IMR-90 (cell line): ENCODE results near the gene ERN1. TPM values are rescaled to one million over a fixed set of nuclear protein-coding genes. Genes with fewer than 3 reads are reported as not detected.

ENCODE experiments used
- ATAC-seq: fragments of 200-7000 bp; cut with Tn5 transposase; 2 replicates; pipeline ENCODE4 v1.9.1; 2020; ENCODE audit warnings: low read depth, mild to moderate bottlenecking, moderate library complexity
- BruUV-seq: library from RNA; stranded (reverse); fragments of 400-500 nt; replicated peaks from 2 replicates; lab custom pipeline; 2021; lab: Mats Ljungman, UMichigan
- CTCF ChIA-PET: fragments of 300-600 bp; formaldehyde crosslinking; extraction: SDS; loops from one replicate; lab custom pipeline; 2021; ENCODE audit warnings: antibody characterized with exemption; lab: Yijun Ruan, JAX
- POLR2A ChIA-PET: fragments of 300-600 bp; sonication (Branson Sonifier 250); formaldehyde crosslinking; loops from one replicate; lab custom pipeline; 2022; ENCODE audit warnings: antibody characterized with exemption; ENCODE audit not compliant: unreplicated experiment; lab: Charles Lee
- DNase-seq: peaks from one replicate; pipeline ENCODE4 v3.0.0; 2013
- H2AFZ ChIP-seq: replicated peaks from 2 replicates; pipeline ENCODE3; 2013; ENCODE audit warnings: low read length, mild to moderate bottlenecking; ENCODE audit not compliant: poor library complexity
- H2AK5ac ChIP-seq: 2 replicates; pipeline ENCODE4 v1.6.1; 2013; ENCODE audit warnings: low read depth, low read length, inconsistent platforms
- H2AK9ac ChIP-seq: replicated peaks from 2 replicates; pipeline ENCODE3; 2013; ENCODE audit warnings: mild to moderate bottlenecking, low read depth, low read length, moderate library complexity; ENCODE audit not compliant: poor library complexity
- H2BK120ac ChIP-seq: 2 replicates; pipeline ENCODE4 v1.6.1; 2013; ENCODE audit warnings: low read depth, low read length, inconsistent platforms
- H2BK15ac ChIP-seq: 3 replicates; pipeline ENCODE4 v1.6.1; 2013; ENCODE audit warnings: low read depth, low read length, inconsistent platforms
- H2BK20ac ChIP-seq: 2 replicates; pipeline ENCODE4 v1.6.1; 2013; ENCODE audit warnings: low read depth, mild to moderate bottlenecking, inconsistent platforms, low read length, moderate library complexity
- H2BK5ac ChIP-seq: 2 replicates; pipeline ENCODE4 v1.6.1; 2013; ENCODE audit warnings: mild to moderate bottlenecking, low read depth, low read length, inconsistent platforms; ENCODE audit not compliant: poor library complexity, severe bottlenecking
- H3K14ac ChIP-seq: replicated peaks from 2 replicates; pipeline ENCODE4 v1.6.1; 2013; ENCODE audit warnings: low read depth, low read length, inconsistent platforms
- H3K18ac ChIP-seq: 2 replicates; pipeline ENCODE4 v1.6.1; 2013; ENCODE audit warnings: low read depth, low read length, control low read depth
- H3K23ac ChIP-seq: 2 replicates; pipeline ENCODE4 v1.6.1; 2013; ENCODE audit warnings: low read depth, low read length, inconsistent platforms
- H3K27ac ChIP-seq: 2 replicates; pipeline ENCODE4 v1.5.1; 2013; ENCODE audit warnings: mild to moderate bottlenecking, control low read depth, low read length; ENCODE audit not compliant: insufficient read depth
- H3K27me3 ChIP-seq: 2 replicates; pipeline ENCODE4 v1.6.1; 2013; ENCODE audit warnings: low read length; ENCODE audit not compliant: control insufficient read depth, insufficient read depth
- H3K36me3 ChIP-seq: 2 replicates; pipeline ENCODE4 v1.6.1; 2013; ENCODE audit warnings: low read length, mixed read lengths; ENCODE audit not compliant: control insufficient read depth, insufficient read depth
- H3K4ac ChIP-seq: 2 replicates; pipeline ENCODE4 v1.6.1; 2013; ENCODE audit warnings: low read depth, low read length, inconsistent platforms
- H3K4me1 ChIP-seq: 2 replicates; pipeline ENCODE4 v1.6.1; 2013; ENCODE audit warnings: low read length, mixed read lengths; ENCODE audit not compliant: control insufficient read depth, insufficient read depth
- H3K4me2 ChIP-seq: 2 replicates; pipeline ENCODE4 v1.6.1; 2013; ENCODE audit warnings: low read depth, mild to moderate bottlenecking, control low read depth, low read length, moderate library complexity
- H3K4me3 ChIP-seq: 2 replicates; pipeline ENCODE4 v1.5.1; 2013; ENCODE audit warnings: low read depth, mild to moderate bottlenecking, control low read depth, low read length, moderate library complexity; ENCODE audit not compliant: insufficient read depth
- H3K56ac ChIP-seq: 2 replicates; pipeline ENCODE4 v1.6.1; 2013; ENCODE audit warnings: low read length, inconsistent platforms; ENCODE audit not compliant: insufficient read depth; ENCODE audit errors: extremely low read depth
- H3K79me1 ChIP-seq, 2 experiments: 2 replicates each; pipeline ENCODE4 v1.6.1; 2013; ENCODE audit warnings: low read length in 2 of 2, inconsistent platforms in 1 of 2, low read depth in 1 of 2
- H3K9ac ChIP-seq: 2 replicates; pipeline ENCODE4 v1.6.1; 2013; ENCODE audit warnings: low read depth, low read length, control low read depth
- H3K9me1 ChIP-seq: 2 replicates; pipeline ENCODE4 v1.6.1; 2013; ENCODE audit warnings: low read length, inconsistent platforms; ENCODE audit not compliant: insufficient read depth
- H3K9me3 ChIP-seq: 2 replicates; pipeline ENCODE4 v1.6.1; 2013; ENCODE audit warnings: low read length; ENCODE audit not compliant: control insufficient read depth, insufficient read depth
- H4K20me1 ChIP-seq: 2 replicates; pipeline ENCODE4 v1.6.1; 2013; ENCODE audit warnings: low read length, inconsistent platforms; ENCODE audit not compliant: insufficient read depth
- H4K5ac ChIP-seq: 2 replicates; pipeline ENCODE4 v1.6.1; 2013; ENCODE audit warnings: mild to moderate bottlenecking, low read depth, low read length, control low read depth
- H4K8ac ChIP-seq, 2 experiments: 2 replicates each; pipeline ENCODE4 v1.6.1; 2013; ENCODE audit warnings: low read depth in 2 of 2, low read length in 2 of 2, control low read depth in 1 of 2, inconsistent platforms in 1 of 2
- H4K91ac ChIP-seq: 2 replicates; pipeline ENCODE4 v1.6.1; 2013; ENCODE audit warnings: low read depth, low read length, inconsistent platforms; ENCODE audit not compliant: insufficient read depth
- BHLHE40 ChIP-seq: fragments of 150-350 bp; IDR thresholded peaks from 2 replicates; pipeline ENCODE4 v1.6.1; 2016; ENCODE audit warnings: mild to moderate bottlenecking, low read depth, low read length
- CEBPB ChIP-seq: IDR thresholded peaks from 2 replicates; pipeline ENCODE4 v1.6.1; 2012; ENCODE audit warnings: low read depth, low read length, improper control_type of control experiment
- CHD1 ChIP-seq: IDR thresholded peaks from 2 replicates; pipeline ENCODE4 v1.6.1; 2012; ENCODE audit warnings: low read depth, low read length, improper control_type of control experiment
- ELK1 ChIP-seq: fragments of 150-350 bp; IDR thresholded peaks from 2 replicates; pipeline ENCODE4 v1.6.1; 2016; ENCODE audit warnings: low read depth, mild to moderate bottlenecking, low read length, moderate library complexity, borderline replicate concordance
- MAZ ChIP-seq: IDR thresholded peaks from 2 replicates; pipeline ENCODE4 v1.6.1; 2012; ENCODE audit warnings: low read depth, mild to moderate bottlenecking, low read length, improper control_type of control experiment, moderate library complexity, borderline replicate concordance
- NFE2L2 ChIP-seq: fragments of 150-350 bp; IDR thresholded peaks from 2 replicates; pipeline ENCODE4 v1.6.1; 2016; ENCODE audit warnings: low read depth, mild to moderate bottlenecking, low read length
- POLR2A ChIP-seq: IDR thresholded peaks from 2 replicates; pipeline ENCODE4 v1.6.1; 2012; ENCODE audit warnings: mild to moderate bottlenecking, low read depth, low read length
- RCOR1 ChIP-seq: IDR thresholded peaks from 2 replicates; pipeline ENCODE4 v1.6.1; 2012; ENCODE audit warnings: mild to moderate bottlenecking, low read length, improper control_type of control experiment; ENCODE audit not compliant: insufficient replicate concordance
- USF2 ChIP-seq: fragments of 150-350 bp; IDR thresholded peaks from 2 replicates; pipeline ENCODE4 v1.6.1; 2017; ENCODE audit warnings: mild to moderate bottlenecking, antibody characterized with exemption, low read length, low read depth
- WGBS, 2 experiments: methylation state at CpG; one replicate each; pipeline versions ENCODE4 v1.1.5 to v1.1.7; 2013; ENCODE audit warnings: missing lambda C conversion rate in 2 of 2; ENCODE audit not compliant: insufficient read length in 1 of 2; ENCODE audit errors: extremely low coverage in 2 of 2; 5-methylcytosine and 5-hydroxymethylcytosine counted together
- dilution Hi-C: fragments of 300-500 bp; cut with HindIII; formaldehyde crosslinking; loops from one replicate; pipeline ENCODE4 v1.14.3; 2018; ENCODE audit warnings: low sequenced_read_pairs; ENCODE audit not compliant: unreplicated experiment
- in situ Hi-C: fragments of 300-500 bp; cut with MboI; formaldehyde crosslinking; loops from 3 replicates; pipeline ENCODE4 v1.14.3; 2019; ENCODE audit warnings: low sequenced_read_pairs, inconsistent platforms, mixed read lengths
- intact Hi-C: fragments of 100-400 bp; cut with micrococcal nuclease; formaldehyde crosslinking; loops from 2 replicates; pipeline ENCODE4 v1.10.0; 2022
- polyA plus RNA-seq, 3 experiments: library from polyadenylated mRNA; depleted of rRNA; stranded (reverse); fragments of >200 nt; gene quantifications; 2 replicates each; pipeline ENCODE4 v1.2.3, GENCODE V29; 2012; ENCODE audit warnings: low replicate concordance in 1 of 3
- total RNA-seq: library from RNA; depleted of rRNA; stranded (reverse); fragments of >200 nt; gene quantifications from 2 replicates; pipeline ENCODE4 v1.2.3, GENCODE V29; 2012
- TF ChIP-seq, protein P1 (sequence below): conservative IDR thresholded peaks from 2 replicates; pipeline ENCODE4 v1.5.1; 2012; ENCODE audit warnings: mild to moderate bottlenecking, low read depth, low read length, improper control_type of control experiment

ERN1 gene
- total and polyA plus RNA-seq, 2 of the 4 experiments (the other 2 are of a cell fraction) = 2.7 to 4.1 TPM

GRCh38 chr17:64171041-64171440 is 41.1 kb upstream of the ERN1 start:
- Histone ChIP-seq H2AK9ac (no peak overlapping the region), H3K4me1 (no peaks in the 10 kb centered on the region), H3K27me3 (no peaks in the 10 kb centered on the region), H3K4ac (no peak overlapping the region), H3K9me3 (no peaks in the 10 kb centered on the region), H3K9ac (no peak overlapping the region), H3K36me3 (peaks cover 9% of the 10 kb centered on the region), H2BK15ac (no peak overlapping the region), H4K8ac (no peak overlapping the region), H3K9me1 (peaks cover 6% of the 10 kb centered on the region; the same call in 1 of the 2 replicates), H3K14ac (no peak overlapping the region), H2BK120ac (no peak overlapping the region), H3K4me2 (no peak overlapping the region), H2AFZ (no peak overlapping the region), H3K79me1 (no peaks in the 10 kb centered on the region), H4K91ac (no peak overlapping the region), H3K27ac (no peak overlapping the region), H3K18ac (no peak overlapping the region), H3K56ac (no peak overlapping the region), H2BK20ac (no peak overlapping the region), H2BK5ac (no peak overlapping the region), H3K4me3 (no peak overlapping the region), H4K20me1 (no peaks in the 10 kb centered on the region), H4K5ac (no peak overlapping the region), H3K23ac (no peak overlapping the region), H2AK5ac (no peak overlapping the region)
- no TSS peak for BruUV-seq
- dilution Hi-C loops = no loop called here
- 100% methylated on average over 1 of the region's 8 CpGs; no CpG with 5 or more reads in 1 of the 2 experiments for WGBS, 2 experiments
- ChIA-PET POLR2A (no interaction called here), CTCF (no interaction called here)
- intact Hi-C loops = no loop called here
- in situ Hi-C loops = no loop called here
- no peak for ATAC-seq
- no peak for TF ChIP-seq CEBPB
- TF ChIP-seq, protein P1, sequence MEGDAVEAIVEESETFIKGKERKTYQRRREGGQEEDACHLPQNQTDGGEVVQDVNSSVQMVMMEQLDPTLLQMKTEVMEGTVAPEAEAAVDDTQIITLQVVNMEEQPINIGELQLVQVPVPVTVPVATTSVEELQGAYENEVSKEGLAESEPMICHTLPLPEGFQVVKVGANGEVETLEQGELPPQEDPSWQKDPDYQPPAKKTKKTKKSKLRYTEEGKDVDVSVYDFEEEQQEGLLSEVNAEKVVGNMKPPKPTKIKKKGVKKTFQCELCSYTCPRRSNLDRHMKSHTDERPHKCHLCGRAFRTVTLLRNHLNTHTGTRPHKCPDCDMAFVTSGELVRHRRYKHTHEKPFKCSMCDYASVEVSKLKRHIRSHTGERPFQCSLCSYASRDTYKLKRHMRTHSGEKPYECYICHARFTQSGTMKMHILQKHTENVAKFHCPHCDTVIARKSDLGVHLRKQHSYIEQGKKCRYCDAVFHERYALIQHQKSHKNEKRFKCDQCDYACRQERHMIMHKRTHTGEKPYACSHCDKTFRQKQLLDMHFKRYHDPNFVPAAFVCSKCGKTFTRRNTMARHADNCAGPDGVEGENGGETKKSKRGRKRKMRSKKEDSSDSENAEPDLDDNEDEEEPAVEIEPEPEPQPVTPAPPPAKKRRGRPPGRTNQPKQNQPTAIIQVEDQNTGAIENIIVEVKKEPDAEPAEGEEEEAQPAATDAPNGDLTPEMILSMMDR = no peak
- TF ChIP-seq BHLHE40 = no peak
- TF ChIP-seq POLR2A = no peak
- TF ChIP-seq USF2 = no peak
- TF ChIP-seq NFE2L2 = no peak
- no peak for TF ChIP-seq MAZ
- no peak for TF ChIP-seq ELK1
- no peak for TF ChIP-seq RCOR1
- TF ChIP-seq CHD1 = no peak
- no peak for DNase-seq
